Muscle of leg (tissue), 11 donors: Measurements from ENCODE around the gene NEU2. TPM values are rescaled to one million over a fixed set of nuclear protein-coding genes. Genes with fewer than 3 reads are reported as not detected.
"Not testable (repeated sequence)": the region's sequence is repeated elsewhere in the genome, so short reads cannot be mapped to it uniquely, and the experiment has no call there.

ENCODE experiments used
- DNase-seq: peaks from one replicate; pipeline ENCODE4 v3.0.0; 2013
- H3K27ac ChIP-seq: one replicate; pipeline ENCODE4 v1.5.1; 2013; ENCODE audit warnings: mild to moderate bottlenecking, low read length, control low read depth
- H3K27me3 ChIP-seq: one replicate; pipeline ENCODE4 v1.6.1; 2013; ENCODE audit warnings: low read length; ENCODE audit not compliant: control insufficient read depth, insufficient read depth
- H3K36me3 ChIP-seq: one replicate; pipeline ENCODE4 v1.6.1; 2013; ENCODE audit warnings: low read length; ENCODE audit not compliant: control insufficient read depth, insufficient read depth
- H3K4me1 ChIP-seq: one replicate; pipeline ENCODE4 v1.6.1; 2013; ENCODE audit warnings: low read length; ENCODE audit not compliant: control insufficient read depth, insufficient read depth
- H3K4me3 ChIP-seq: one replicate; pipeline ENCODE4 v1.5.1; 2013; ENCODE audit warnings: low read length, control low read depth
- H3K9me3 ChIP-seq: replicated peaks from 2 replicates; pipeline ENCODE4 v1.6.1; 2013; ENCODE audit warnings: low read depth, low read length; ENCODE audit not compliant: control insufficient read depth
- WGBS: methylation state at CpG from one replicate; pipeline ENCODE4 v1.1.5; 2013; ENCODE audit warnings: missing lambda C conversion rate; ENCODE audit not compliant: insufficient coverage; 5-methylcytosine and 5-hydroxymethylcytosine counted together
- polyA plus RNA-seq, 8 donors: library from polyadenylated mRNA; unstranded; fragments of 120-200 nt; gene quantifications; one replicate each; pipeline versions ENCODE4 v1.2.1 to v1.2.3, GENCODE V29; 2013; ENCODE audit warnings: inconsistent platforms in 1 of 8, low replicate concordance in 1 of 8; ENCODE audit not compliant: insufficient read length in 8 of 8, insufficient read depth in 1 of 8
- total RNA-seq: library from RNA; stranded (reverse); fragments of 120-200 nt; gene quantifications from one replicate; pipeline ENCODE4 v1.2.4, GENCODE V29; 2013

Gene NEU2
- total and polyA plus RNA-seq, 9 donors, result not detected

- H3K4me1 ChIP-seq, result peaks cover 6% of the 10 kb centered on the region
- no peak overlapping the region for H3K27ac ChIP-seq
- no peak for DNase-seq
- H3K4me3 ChIP-seq, result no peak overlapping the region
- 100% methylated on average over 3 of the region's 9 CpGs for WGBS
- H3K36me3 ChIP-seq, result no peaks in the 10 kb centered on the region
- H3K9me3 ChIP-seq, result no peaks in the 10 kb centered on the region
- H3K27me3 ChIP-seq, result no peaks in the 10 kb centered on the region
Measured at GRCh38 chr2:233010569-233011267, 21.8 kb upstream of the NEU2 start.

- 89% methylated on average over 5 of the region's 6 CpGs for WGBS
- no peak overlapping the region for H3K4me3 ChIP-seq
- H3K27ac ChIP-seq, result no peak overlapping the region
- peaks cover 6% of the 10 kb centered on the region for H3K4me1 ChIP-seq
- H3K9me3 ChIP-seq, result no peaks in the 10 kb centered on the region
- no peaks in the 10 kb centered on the region for H3K27me3 ChIP-seq
- H3K36me3 ChIP-seq, result no peaks in the 10 kb centered on the region
- DNase-seq, result no peak
Measured at GRCh38 chr2:233011268-233011650, 21.2 kb upstream of the NEU2 start.

- H3K27ac ChIP-seq, result no peak overlapping the region
- no peaks in the 10 kb centered on the region for H3K36me3 ChIP-seq
- peaks cover 6% of the 10 kb centered on the region for H3K4me1 ChIP-seq
- no peaks in the 10 kb centered on the region for H3K9me3 ChIP-seq
- 67% methylated on average over 1 of the region's 1 CpG for WGBS
- H3K27me3 ChIP-seq, result no peaks in the 10 kb centered on the region
- H3K4me3 ChIP-seq, result no peak overlapping the region
- DNase-seq, result no peak
Measured at GRCh38 chr2:233011702-233012131, 20.8 kb upstream of the NEU2 start.

GRCh38 chr2:233012301-233012971 lies 20.0 kb upstream of the NEU2 start:
- H3K27me3 ChIP-seq, result no peaks in the 10 kb centered on the region
- H3K36me3 ChIP-seq, result no peaks in the 10 kb centered on the region
- no peak overlapping the region for H3K27ac ChIP-seq
- H3K9me3 ChIP-seq, result no peaks in the 10 kb centered on the region
- H3K4me3 ChIP-seq, result no peak overlapping the region
- WGBS, result 31% methylated on average over 6 of the region's 12 CpGs
- DNase-seq, result no peak
- peaks cover 6% of the 10 kb centered on the region for H3K4me1 ChIP-seq

GRCh38 chr2:233013027-233013461 lies 19.4 kb upstream of the NEU2 start, which contains the start of gene NGEF:
Gene NGEF, minus strand, starts transcription at chr2:233013256. Its CDS starts 38,366 bp downstream, at chr2:232974890.
- H3K27ac ChIP-seq, result no peak within 1 kb of the TSS

GRCh38 chr2:233013650-233014049 lies 18.8 kb upstream of the NEU2 start:
- Histone ChIP-seq H3K27me3 (no peaks in the 10 kb centered on the region), H3K4me1 (peaks cover 6% of the 10 kb centered on the region), H3K9me3 (no peaks in the 10 kb centered on the region), H3K4me3 (no peak overlapping the region), H3K36me3 (no peaks in the 10 kb centered on the region), H3K27ac (no peak overlapping the region)
- DNase-seq, result no peak
- WGBS, result 100% methylated on average over 1 of the region's 1 CpG

More at GRCh38 chr2:233013027-233013461, 19.4 kb upstream of the NEU2 start, which contains the start of gene NGEF:
- H3K4me1 ChIP-seq, result peaks cover 6% of the 10 kb centered on the region
- DNase-seq, result no peak
- 75% methylated on average over 12 of the region's 12 CpGs for WGBS
- no peaks in the 10 kb centered on the region for H3K27me3 ChIP-seq
- no peak within 1 kb of the TSS for H3K4me3 ChIP-seq
- no peaks in the 10 kb centered on the region for H3K36me3 ChIP-seq
- no peaks in the 10 kb centered on the region for H3K9me3 ChIP-seq

GRCh38 chr2:233015019-233015645 lies 17.3 kb upstream of the NEU2 start:
- Histone ChIP-seq H3K36me3 (no peaks in the 10 kb centered on the region), H3K27me3 (no peaks in the 10 kb centered on the region), H3K4me1 (peaks cover 6% of the 10 kb centered on the region), H3K27ac (no peak overlapping the region), H3K9me3 (no peaks in the 10 kb centered on the region), H3K4me3 (no peak overlapping the region)
- DNase-seq, result no peak
- 100% methylated on average over 1 of the region's 1 CpG for WGBS

GRCh38 chr2:233017947-233018346 lies 14.5 kb upstream of the NEU2 start:
- no peaks in the 10 kb centered on the region for H3K9me3 ChIP-seq
- H3K27me3 ChIP-seq, result no peaks in the 10 kb centered on the region

GRCh38 chr2:233019610-233020009 lies 12.9 kb upstream of the NEU2 start:
- DNase-seq, H3K27me3 ChIP-seq, H3K27ac ChIP-seq, H3K4me1 ChIP-seq, H3K36me3 ChIP-seq, H3K4me3 ChIP-seq, H3K9me3 ChIP-seq: not testable (repeated sequence)
- WGBS, result no CpG with 5 or more reads among the region's 4 CpGs

More at GRCh38 chr2:233017947-233018346, 14.5 kb upstream of the NEU2 start:
- no peak for DNase-seq
- no peaks in the 10 kb centered on the region for H3K4me1 ChIP-seq
- WGBS, result no CpG with 5 or more reads among the region's 1 CpG
- no peak overlapping the region for H3K4me3 ChIP-seq
- no peaks in the 10 kb centered on the region for H3K36me3 ChIP-seq
- no peak overlapping the region for H3K27ac ChIP-seq

- H3K4me1 ChIP-seq, result no peaks in the 10 kb centered on the region
- 44% methylated on average over 2 of the region's 2 CpGs for WGBS
Measured at GRCh38 chr2:233020454-233020853, 12.0 kb upstream of the NEU2 start.

More at GRCh38 chr2:233020454-233020853, 12.0 kb upstream of the NEU2 start:
- H3K36me3 ChIP-seq, result no peaks in the 10 kb centered on the region
- no peak overlapping the region for H3K4me3 ChIP-seq
- H3K9me3 ChIP-seq, result no peaks in the 10 kb centered on the region
- no peak for DNase-seq
- no peaks in the 10 kb centered on the region for H3K27me3 ChIP-seq
- H3K27ac ChIP-seq, result no peak overlapping the region
